K562 (cell line): Measurements from ENCODE around the gene RFT1. TPM values are rescaled to one million over a fixed set of nuclear protein-coding genes. Genes with fewer than 3 reads are reported as not detected.

Source experiments
- CXXC5 ChIP-seq: fragments of 250-450 bp; sonication (Bioruptor Pico); IDR thresholded peaks from 2 replicates; pipeline ENCODE4 v1.8.0; 2022; ENCODE audit warnings: inconsistent platforms, mild to moderate bottlenecking, moderate library complexity
- DPF2 ChIP-seq: fragments of 450-650 bp; IDR thresholded peaks from 2 replicates; pipeline ENCODE4 v1.6.1; 2016
- FOXJ2 ChIP-seq: fragments of 200-800 bp; sonication (Bioruptor generic); IDR thresholded peaks from 2 replicates; pipeline ENCODE4 v1.6.1; 2016; ENCODE audit warnings: missing genetic modification characterization, missing compliant biosample characterization
- FOXP1 ChIP-seq: sonication (generic); formaldehyde crosslinking; IDR thresholded peaks from 2 replicates; pipeline ENCODE4 v1.8.0; 2022; ENCODE audit warnings: mild to moderate bottlenecking, missing genetic modification reagents
- NFYB ChIP-seq: IDR thresholded peaks from 2 replicates; pipeline ENCODE4 v1.6.1; 2011; ENCODE audit warnings: mild to moderate bottlenecking, moderate library complexity; ENCODE audit not compliant: insufficient read length; ENCODE audit errors: extremely low read depth
- PCBP2 ChIP-seq: fragments of 200-400 bp; formaldehyde crosslinking; IDR thresholded peaks from 2 replicates; pipeline ENCODE4 v1.6.1; 2018; ENCODE audit warnings: low read length, low read depth, mild to moderate bottlenecking, moderate library complexity; ENCODE audit not compliant: poor library complexity, severe bottlenecking
- RHOXF2B ChIP-seq: fragments of 250-450 bp; sonication (Bioruptor Pico); conservative IDR thresholded peaks from 2 replicates; pipeline ENCODE4 v1.5.1; 2021
- TBP ChIP-seq: optimal IDR thresholded peaks from 2 replicates; pipeline ENCODE3; 2011; ENCODE audit warnings: low read depth, low read length, improper control_type of control experiment
- XRCC4 ChIP-seq: IDR thresholded peaks from one replicate; pipeline ENCODE4 v1.6.1; 2011; ENCODE audit not compliant: insufficient read depth, insufficient read length; ENCODE audit errors: extremely low read depth
- ZNF324 ChIP-seq: fragments of 250-450 bp; sonication (Bioruptor Pico); IDR thresholded peaks from 2 replicates; pipeline ENCODE4 v1.4.0; 2020; ENCODE audit warnings: mild to moderate bottlenecking
- ZNF586 ChIP-seq: fragments of 450-650 bp; formaldehyde crosslinking; conservative IDR thresholded peaks from 2 replicates; pipeline ENCODE4 v1.4.0; 2020; ENCODE audit warnings: mild to moderate bottlenecking, moderate library complexity
- polyA plus RNA-seq, 8 experiments: library from polyadenylated mRNA; depleted of rRNA in 4 of 8; stranded (reverse) in 5 of 8; unstranded in 3 of 8; fragments of >200 nt; fragmentation: Nextera tagmentation in 2 of 8; fragmentation: Illumina TruSeq in 1 of 8; extraction: Ambion mirVana in 2 of 8; extraction: Trizol in 1 of 8; gene quantifications; 2 replicates each; pipeline versions ENCODE4 v1.2.1 to v1.2.3, GENCODE V29; 2011 to 2014; ENCODE audit warnings: inconsistent platforms in 1 of 8, missing spikeins in 1 of 8
- total RNA-seq, 7 experiments: library from RNA; depleted of rRNA in 6 of 7; stranded (reverse); fragments of >200 nt in 6 of 7; fragmentation: Illumina TruSeq in 2 of 7; extraction: Trizol in 2 of 7; gene quantifications; 2 replicates each; pipeline versions ENCODE4 v1.2.1 to v1.2.3, GENCODE V29; 2011 to 2021; ENCODE audit warnings: low replicate concordance in 1 of 7
- TF ChIP-seq, protein P1 (sequence below), 2 experiments: fragments of 450-650 bp; formaldehyde crosslinking in 1 of 2; IDR thresholded peaks; 2 replicates each; pipeline versions ENCODE4 v1.4.0 to v1.6.1; 2014 to 2020; ENCODE audit warnings: mild to moderate bottlenecking in 2 of 2, borderline replicate concordance in 1 of 2, low read depth in 1 of 2
- TF ChIP-seq, protein P2 (sequence below), 2 experiments: fragments of 150-350 bp in 1 of 2; IDR thresholded peaks; 2 replicates each; pipeline ENCODE4 v1.6.1; 2012 to 2016; ENCODE audit warnings: low read depth in 2 of 2, low read length in 2 of 2, mild to moderate bottlenecking in 1 of 2, moderate library complexity in 1 of 2

RFT1 gene
- total and polyA plus RNA-seq, 9 of the 15 experiments (the other 6 are each of a cell fraction or from before 2014, with no cell fraction given): 4.4 to 23.8 (median 8.9) TPM

DNA sequence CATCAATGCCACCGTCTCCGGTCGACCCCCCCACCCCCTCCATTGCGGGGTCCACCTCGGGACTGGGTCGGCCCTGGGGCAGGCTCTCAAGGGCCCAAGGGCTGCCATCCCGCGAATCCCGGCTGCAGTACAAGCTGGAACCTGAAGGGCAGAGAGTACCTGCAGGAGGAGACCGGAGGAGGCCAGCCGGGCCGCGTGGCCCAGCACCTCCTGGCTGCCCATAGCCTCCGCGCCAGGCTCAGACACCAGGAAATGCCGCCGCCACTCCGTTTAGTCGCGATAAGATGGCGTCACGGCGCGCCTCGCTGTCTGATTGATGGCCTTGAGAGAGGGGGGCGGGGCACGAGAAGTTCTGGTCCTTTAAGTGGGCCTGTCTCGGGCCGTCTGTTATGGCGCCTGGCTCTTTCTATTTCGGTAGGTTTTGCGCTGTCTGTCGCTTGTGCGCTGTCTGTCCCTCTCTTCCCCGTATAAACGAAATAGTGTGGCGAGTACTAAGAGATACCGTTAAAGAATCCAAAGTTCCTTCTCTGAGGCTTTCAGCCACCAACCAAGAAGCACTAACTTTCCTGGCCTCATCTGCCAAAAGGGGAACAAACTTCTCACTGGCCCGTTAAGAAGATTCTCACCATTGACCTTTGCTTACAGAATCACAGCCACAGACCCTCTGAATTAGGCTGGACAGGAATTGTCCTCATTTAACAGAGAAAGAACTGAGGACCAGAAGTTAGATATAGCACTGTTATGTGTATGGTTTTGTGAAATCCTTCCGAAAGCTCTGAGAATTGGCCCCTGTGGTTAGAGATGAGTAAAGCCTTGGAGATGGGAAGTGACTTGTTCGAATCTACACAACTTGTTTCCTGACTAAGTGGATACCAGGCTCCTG is at the start of gene RFT1 (continued):
- TF ChIP-seq, protein P1, sequence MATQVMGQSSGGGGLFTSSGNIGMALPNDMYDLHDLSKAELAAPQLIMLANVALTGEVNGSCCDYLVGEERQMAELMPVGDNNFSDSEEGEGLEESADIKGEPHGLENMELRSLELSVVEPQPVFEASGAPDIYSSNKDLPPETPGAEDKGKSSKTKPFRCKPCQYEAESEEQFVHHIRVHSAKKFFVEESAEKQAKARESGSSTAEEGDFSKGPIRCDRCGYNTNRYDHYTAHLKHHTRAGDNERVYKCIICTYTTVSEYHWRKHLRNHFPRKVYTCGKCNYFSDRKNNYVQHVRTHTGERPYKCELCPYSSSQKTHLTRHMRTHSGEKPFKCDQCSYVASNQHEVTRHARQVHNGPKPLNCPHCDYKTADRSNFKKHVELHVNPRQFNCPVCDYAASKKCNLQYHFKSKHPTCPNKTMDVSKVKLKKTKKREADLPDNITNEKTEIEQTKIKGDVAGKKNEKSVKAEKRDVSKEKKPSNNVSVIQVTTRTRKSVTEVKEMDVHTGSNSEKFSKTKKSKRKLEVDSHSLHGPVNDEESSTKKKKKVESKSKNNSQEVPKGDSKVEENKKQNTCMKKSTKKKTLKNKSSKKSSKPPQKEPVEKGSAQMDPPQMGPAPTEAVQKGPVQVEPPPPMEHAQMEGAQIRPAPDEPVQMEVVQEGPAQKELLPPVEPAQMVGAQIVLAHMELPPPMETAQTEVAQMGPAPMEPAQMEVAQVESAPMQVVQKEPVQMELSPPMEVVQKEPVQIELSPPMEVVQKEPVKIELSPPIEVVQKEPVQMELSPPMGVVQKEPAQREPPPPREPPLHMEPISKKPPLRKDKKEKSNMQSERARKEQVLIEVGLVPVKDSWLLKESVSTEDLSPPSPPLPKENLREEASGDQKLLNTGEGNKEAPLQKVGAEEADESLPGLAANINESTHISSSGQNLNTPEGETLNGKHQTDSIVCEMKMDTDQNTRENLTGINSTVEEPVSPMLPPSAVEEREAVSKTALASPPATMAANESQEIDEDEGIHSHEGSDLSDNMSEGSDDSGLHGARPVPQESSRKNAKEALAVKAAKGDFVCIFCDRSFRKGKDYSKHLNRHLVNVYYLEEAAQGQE (IDR thresholded peaks at IDR 0.05; ENCODE audit: borderline replicate concordance): no peak
- TF ChIP-seq, protein P1 (CRISPR knock-in tag; IDR thresholded peaks at IDR 0.05; ENCODE audit: low read depth): no peak
- TF ChIP-seq ZNF324 (CRISPR knock-in tag) (no peak), CXXC5 (CRISPR knock-in tag) (peak; percentile 47; the same call in 1 of the 2 replicates), DPF2 (no peak), ZNF586 (CRISPR knock-in tag) (no peak), FOXP1 (no peak), TBP (peak; percentile 70), XRCC4 (no peak), NFYB (peak; percentile 37), PCBP2 (no peak), FOXJ2 (tag) (no peak), RHOXF2B (CRISPR knock-in tag) (no peak)
- TF ChIP-seq, protein P2, sequence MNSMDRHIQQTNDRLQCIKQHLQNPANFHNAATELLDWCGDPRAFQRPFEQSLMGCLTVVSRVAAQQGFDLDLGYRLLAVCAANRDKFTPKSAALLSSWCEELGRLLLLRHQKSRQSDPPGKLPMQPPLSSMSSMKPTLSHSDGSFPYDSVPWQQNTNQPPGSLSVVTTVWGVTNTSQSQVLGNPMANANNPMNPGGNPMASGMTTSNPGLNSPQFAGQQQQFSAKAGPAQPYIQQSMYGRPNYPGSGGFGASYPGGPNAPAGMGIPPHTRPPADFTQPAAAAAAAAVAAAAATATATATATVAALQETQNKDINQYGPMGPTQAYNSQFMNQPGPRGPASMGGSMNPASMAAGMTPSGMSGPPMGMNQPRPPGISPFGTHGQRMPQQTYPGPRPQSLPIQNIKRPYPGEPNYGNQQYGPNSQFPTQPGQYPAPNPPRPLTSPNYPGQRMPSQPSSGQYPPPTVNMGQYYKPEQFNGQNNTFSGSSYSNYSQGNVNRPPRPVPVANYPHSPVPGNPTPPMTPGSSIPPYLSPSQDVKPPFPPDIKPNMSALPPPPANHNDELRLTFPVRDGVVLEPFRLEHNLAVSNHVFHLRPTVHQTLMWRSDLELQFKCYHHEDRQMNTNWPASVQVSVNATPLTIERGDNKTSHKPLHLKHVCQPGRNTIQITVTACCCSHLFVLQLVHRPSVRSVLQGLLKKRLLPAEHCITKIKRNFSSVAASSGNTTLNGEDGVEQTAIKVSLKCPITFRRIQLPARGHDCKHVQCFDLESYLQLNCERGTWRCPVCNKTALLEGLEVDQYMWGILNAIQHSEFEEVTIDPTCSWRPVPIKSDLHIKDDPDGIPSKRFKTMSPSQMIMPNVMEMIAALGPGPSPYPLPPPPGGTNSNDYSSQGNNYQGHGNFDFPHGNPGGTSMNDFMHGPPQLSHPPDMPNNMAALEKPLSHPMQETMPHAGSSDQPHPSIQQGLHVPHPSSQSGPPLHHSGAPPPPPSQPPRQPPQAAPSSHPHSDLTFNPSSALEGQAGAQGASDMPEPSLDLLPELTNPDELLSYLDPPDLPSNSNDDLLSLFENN (IDR thresholded peaks at IDR 0.05; ENCODE audit: low read depth in 2 of 2, low read length in 2 of 2): no peak
